NCI-H526 (cell line): ENCODE results near the gene PARD6A.

ENCODE experiments used
- DNase-seq, 2 experiments: peaks; one replicate each; lab custom pipeline; 2025; lab: John Stamatoyannopoulos, UW

The PARD6A gene

DNA sequence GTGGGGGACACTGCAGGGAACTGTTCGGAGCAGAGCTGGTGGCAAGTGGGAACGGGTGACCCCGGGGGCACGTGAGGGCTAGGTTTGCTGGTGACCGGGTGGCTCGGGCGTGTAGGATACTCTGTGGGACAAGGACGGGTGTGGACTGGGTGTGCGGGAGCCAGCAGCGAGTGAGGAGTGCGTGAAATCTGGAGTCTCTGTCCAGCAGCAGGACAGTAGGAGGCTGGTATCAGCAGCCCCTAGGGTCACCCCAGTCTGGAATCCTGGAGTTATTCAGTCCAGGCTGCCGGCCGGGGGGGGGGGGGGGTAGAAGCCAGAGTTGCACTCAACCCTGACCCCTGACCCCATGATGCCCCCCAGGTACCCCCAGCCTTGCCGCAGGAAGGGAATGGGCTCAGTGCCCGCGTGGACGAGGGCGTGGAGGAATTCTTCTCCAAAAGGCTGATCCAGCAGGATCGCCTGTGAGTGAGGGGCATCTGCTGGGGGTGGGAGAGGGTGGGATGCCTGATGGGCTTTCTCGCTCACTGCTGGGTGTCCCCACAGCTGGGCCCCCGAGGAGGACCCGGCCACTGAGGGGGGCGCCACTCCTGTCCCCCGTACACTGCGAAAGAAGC lies 6.9 kb upstream of the PARD6A start:
- DNase-seq: no peak

DNA sequence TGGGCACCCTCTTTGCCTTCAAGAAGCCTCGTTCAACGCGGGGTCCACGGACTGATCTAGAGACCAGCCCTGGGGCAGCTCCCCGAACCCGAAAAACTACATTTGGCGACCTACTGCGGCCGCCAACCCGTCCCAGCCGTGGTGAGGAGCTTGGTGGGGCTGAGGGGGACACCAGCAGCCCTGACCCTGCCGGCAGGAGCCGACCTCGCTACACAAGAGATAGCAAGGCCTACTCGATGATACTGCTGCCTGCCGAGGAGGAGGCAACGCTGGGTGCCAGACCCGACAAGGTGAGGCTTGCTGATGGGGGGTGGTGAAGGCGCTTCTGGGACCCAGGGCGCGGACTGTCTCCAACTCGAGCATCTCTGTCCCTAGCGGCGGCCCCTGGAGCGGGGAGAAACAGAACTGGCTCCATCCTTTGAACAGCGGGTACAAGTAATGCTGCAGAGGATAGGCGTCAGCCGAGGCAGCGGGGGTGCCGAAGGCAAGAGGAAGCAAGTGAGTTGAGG lies 6.3 kb upstream of the PARD6A start:
- no peak for DNase-seq

DNA sequence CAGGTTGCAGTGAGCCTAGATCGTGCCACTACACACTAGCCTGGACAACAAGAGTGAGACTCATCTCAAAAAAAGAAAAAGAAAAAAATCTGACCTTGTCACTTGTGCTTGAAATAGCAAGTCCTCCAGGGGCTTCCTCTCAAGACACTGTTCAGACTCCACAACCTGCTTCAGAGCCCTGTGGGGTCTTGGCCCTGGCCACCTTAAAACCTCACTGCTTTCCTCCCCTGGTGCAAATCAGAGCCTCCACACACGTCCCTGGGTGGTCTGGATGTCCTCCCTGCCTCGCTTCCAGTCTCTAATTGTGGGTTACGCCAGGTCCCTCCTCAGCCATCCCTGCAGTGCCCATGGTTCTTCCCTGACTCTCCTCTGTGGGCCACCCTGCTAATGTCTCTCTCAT lies 5.4 kb upstream of the PARD6A start:
- DNase-seq: no peak

DNA sequence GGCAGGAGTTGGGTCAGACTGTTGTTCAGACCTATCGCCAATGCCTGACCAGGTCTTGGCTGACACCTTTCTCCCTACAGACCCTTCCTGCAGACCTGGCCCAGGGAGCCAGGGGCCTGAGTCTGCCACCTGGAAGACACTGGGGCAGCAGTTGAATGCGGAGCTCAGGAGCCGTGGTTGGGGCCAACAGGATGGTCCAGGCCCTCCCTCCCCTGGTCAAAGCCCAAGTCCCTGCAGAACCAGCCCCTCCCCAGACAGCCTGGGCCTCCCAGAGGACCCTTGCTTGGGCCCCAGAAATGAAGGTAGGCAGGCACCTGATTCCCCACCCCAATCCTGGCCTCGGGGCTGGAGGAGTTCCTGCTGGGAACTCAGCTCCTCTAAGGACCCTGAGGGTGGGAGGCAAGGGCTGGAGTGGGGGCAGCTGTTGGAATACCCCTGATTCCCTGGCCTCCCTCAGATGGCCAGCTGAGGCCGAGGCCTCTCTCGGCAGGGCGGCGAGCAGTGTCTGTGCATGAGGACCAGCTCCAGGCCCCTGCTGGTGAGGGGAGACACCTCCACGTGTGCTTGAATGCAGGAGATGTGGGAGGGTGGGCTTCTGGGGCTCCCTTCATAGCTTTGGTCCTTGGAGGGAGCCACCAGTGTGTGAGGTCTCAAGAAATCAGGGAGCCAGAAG lies 4.3 kb upstream of the PARD6A start:
- no peak for DNase-seq

DNA sequence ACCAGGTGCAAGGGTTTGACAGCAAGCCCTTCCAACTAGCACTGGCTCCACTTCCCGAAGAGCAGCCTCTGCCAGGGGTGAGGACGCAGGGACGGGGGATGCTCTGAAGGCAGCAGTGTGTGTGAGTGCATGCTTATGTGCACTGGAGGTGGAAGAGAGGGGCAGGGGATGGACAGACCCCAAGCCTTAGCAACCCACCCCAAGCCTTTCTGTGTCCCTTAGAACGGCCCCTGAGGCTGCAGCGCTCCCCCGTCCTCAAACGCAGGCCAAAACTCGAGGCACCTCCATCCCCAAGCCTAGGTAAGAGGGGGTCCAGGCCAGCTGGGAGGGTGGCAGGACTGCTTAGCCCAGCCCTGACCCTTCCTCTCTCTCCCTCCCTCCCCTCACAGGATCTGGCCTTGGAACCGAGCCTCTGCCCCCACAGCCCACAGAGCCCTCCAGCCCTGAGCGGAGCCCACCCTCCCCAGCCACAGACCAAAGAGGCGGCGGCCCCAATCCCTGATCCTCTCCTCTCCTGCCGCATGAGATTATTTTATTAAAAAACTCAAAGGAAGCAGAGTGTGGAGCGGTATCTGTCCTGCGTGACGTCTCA lies 3.6 kb upstream of the PARD6A start:
- DNase-seq: no peak

DNA sequence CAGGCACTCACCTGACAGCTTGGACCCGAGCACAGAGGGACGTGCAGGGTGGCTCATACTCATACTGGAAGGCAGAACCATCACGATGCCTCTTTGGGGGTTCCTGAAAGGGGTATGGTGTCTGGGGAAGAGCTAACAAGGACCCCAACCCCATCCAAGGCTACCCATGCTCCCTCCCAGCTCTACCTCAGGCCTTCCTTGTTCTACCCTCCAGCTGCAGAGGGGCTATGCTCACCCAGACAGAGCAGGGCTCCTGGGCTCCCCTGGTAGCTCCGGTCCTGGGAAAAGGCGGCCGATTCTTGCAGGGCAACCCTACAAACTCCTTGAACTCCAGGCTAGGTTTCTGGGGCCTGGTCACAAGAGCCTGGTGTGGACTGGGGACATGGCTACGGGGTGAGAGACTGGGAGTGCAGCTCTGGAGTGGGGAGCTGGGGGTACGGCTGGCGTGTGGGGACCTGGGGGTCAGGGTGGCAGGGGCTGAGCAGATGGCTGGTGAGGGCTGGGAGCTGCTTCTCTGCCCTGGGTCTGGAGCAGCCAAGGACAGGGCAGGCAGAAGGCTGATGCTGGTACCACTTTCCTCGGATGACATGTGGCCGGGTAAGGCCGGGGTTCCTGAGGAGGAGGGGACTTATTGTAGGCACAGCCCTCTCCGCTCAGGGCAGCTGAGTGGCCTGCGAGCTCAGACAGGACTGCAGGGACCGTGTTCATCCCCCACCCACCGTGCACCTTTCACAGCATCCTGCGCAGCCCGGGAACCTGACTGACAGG lies 2.8 kb upstream of the PARD6A start:
- DNase-seq: no peak

DNA sequence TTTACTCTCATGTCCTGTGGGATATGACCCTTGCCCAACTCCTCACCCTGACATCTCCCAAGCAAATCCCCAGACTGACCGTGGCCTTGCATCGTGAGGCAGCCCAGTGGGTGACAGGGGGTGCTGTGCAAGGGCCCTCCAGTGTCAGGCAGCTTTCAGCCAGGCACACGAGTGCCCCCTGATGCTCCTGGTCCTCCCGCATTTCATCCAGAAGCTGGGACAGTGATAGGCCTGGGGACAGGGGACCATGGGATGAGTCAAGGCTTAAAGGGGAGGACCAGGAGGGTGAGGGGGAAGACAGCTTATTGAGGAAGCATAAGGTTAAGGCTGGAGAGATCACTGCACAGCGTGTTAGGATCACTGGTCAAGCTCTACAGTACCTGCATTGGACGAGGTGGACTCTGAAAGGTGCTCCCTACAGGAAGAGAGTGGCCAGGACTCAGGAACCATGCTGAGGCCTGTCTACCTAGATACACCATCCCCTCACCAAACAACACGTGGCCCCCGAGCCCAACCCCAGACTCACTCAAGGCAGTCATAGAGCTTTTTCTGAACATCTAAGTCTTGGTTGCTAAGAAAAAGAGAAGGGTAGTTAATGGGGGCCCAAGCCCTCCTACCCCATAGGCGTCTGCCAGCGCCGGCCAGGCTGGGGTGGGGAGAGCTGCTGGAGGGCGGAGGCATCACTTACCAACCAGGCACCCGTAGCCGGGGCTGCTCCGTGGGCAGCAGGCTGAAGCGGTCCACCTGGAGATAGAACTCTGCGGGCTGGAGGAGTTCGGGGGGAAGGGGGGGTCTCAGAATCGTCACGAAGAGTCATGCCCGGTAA lies 1.7 kb upstream of the PARD6A start:
- DNase-seq: no peak

DNA sequence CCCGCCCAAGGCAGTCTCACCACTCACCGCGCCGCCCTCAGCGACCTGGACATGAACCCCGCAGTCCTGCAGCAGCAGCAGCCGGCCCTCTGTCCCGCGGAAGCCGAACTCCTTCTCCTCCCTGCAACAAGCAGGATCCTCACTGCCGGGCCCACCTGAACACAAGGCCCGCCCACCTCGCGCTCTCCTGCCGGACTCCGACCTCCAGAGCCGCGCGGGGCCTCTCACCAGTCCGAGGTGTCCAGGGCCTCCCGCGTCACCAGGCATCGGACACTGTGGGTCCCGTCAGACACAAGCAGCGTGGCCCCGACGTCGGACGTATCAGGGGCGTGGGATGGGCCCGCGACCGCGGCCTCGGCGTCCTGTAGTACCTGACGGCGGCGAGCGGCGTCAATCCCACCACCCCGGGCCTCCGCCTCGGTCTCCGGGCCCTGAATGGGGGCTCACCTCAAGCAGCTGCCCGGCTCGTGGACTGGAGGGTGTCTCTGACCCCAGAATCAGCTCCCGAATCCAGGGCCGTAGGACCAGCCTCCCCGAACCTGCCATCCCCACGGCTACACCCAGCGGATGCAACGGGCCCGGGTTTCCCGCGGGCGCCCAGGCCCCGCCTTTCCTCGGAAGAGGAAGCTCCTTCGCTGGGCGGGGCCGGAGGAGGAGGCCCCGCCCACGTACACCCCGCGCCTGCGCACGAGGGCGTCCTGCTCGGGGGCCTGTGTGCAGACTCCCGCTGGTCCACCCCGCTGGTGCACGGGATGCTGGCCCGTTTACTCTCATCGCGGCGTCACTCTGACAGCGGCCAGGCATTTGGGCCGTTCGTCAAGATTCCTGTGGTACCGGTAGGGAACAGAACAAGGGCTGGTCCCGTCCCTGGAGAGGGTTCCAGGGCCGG lies 841 bp upstream of the PARD6A start, which contains the start of gene ACD:
Gene ACD (minus strand): TSS at position 586 of the 889 bp plus-strand sequence. CDS start 40 bp downstream, at position 546.
- peak; percentile 63 to 88 for DNase-seq

DNA sequence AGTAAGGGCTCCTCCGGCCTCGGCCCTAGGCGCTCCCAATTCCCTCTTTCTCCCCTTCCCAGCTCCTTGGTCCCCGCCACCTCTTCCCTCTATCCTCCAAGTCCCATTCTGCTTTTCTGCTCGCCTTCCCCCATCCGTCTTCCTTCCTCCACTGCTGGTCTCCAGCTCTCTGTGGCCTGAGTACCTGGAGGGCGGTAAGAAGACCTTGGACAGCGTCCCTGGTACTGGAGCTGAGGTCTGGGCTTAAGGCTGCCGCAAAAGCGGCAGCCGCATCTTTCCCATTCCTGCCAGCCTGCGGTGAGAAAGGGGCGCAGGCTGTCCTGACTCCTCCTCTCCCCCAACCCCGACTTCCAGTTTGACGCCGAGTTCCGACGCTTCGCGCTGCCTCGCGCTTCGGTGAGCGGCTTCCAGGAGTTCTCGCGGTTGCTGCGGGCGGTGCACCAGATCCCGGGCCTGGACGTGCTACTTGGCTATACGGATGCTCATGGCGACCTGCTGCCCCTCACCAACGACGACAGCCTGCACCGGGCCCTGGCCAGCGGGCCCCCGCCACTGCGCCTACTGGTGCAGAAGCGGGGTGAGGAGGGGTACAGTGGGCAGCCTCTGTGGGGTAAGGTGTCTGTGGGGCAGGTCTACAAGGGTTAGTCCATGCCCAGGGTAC lies 471 bp downstream of the PARD6A start:
- DNase-seq: peak; percentile 43 to 63

DNA sequence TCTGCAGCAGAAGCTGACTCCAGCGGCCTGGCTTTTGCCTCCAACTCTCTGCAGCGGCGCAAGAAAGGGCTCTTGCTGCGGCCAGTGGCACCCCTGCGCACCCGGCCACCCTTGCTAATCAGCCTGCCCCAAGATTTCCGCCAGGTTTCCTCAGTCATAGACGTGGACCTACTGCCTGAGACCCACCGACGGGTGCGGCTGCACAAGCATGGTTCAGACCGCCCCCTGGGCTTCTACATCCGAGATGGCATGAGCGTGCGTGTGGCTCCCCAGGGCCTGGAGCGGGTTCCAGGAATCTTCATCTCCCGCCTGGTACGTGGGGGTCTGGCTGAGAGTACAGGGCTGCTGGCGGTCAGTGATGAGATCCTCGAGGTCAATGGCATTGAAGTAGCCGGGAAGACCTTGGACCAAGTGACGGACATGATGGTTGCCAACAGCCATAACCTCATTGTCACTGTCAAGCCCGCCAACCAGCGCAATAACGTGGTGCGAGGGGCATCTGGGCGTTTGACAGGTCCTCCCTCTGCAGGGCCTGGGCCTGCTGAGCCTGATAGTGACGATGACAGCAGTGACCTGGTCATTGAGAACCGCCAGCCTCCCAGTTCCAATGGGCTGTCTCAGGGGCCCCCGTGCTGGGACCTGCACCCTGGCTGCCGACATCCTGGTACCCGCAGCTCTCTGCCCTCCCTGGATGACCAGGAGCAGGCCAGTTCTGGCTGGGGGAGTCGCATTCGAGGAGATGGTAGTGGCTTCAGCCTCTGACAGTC lies 1.3 kb downstream of the PARD6A start:
- DNase-seq: no peak

DNA sequence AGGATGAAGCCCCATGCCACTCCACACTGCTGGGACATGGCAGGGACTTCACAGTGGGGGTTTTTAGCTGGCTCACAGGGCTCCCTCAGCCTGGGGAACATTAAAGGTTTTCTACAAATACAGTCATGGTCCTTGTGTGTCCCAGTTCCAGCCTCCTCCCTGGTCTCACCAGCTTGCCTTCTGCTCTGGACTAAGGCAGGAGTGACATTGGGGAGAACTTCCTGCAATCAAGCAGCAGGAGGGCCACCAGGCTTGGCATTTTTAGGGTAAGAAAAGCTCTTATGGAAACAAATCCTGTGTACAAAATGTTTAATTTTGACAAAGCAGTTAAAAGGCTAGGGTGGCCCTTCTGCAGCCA lies 1.9 kb downstream of the PARD6A start:
- no peak for DNase-seq

DNA sequence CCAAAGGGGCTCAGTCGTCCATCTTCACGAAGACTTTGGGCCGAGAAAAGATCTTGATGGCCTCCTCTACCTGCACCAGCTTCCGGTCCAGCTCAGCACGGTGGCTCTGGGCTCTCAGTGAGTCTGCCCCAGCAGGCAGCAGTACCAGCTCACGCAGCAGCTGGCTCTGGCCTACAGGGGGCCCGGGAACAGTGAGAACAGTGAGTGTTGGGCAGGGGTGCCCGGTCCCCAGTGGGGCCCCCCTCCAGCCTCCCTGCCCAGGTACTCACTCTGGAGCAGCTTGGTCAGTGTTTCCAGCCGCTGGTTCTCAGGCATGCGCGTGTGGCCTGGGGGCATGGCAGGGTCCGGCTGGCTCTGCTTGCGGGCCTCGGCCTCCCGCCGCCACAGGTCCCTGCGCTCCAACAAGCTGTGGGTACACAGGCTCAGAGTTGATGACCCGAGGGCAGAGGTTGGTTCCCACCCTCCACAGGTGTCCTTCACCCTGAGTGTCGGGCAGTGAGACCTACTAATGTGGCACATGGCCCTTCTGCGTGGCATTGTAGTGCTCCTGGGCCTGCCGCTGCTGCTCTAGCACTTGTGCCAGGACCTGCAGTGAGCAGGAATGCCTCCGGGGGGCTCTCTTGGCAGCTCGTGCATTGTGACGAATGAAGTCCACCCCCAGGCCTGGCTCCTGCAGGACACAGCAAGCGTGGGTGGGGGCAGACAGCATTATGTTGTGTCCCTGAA lies 2.6 kb downstream of the PARD6A start:
- DNase-seq: peak in 1 of 2 experiments; percentile 32

DNA sequence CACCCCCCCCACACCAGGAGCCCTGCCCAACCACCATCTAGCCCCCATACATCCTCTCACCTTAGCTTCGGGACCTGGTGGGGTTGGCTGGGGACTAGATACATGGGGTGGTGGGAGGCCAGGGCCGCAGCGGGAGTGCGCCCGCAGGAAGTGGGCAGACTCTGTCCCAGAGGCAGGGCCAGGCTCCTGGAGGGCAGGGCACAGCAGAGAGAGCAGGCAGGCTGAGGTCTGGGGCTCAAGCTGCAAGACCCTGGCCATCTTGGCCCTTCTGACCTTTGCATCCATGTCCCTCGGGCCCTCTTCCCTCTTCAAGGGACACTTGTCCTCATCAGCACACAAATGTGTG lies 3.1 kb downstream of the PARD6A start:
- no peak for DNase-seq

DNA sequence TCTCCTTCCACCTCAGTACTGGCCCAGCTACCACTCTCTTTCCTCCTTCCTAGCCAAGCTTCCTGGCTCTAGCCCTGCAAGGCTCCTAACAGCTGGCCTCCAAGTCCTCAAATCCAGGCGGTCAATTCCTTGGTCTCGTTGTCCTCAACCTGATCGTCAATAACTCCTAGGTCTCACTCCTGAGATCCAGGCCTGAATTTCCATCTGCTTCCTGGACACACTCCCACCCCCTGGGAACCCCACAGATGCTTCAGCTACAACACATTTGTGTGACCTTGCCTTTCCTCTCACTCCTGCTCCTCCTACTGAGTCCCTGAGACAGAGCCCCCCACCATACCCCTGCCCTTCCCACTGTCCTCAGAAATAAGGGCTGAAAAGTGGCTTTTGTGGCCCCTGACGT lies 3.5 kb downstream of the PARD6A start:
- no peak for DNase-seq

DNA sequence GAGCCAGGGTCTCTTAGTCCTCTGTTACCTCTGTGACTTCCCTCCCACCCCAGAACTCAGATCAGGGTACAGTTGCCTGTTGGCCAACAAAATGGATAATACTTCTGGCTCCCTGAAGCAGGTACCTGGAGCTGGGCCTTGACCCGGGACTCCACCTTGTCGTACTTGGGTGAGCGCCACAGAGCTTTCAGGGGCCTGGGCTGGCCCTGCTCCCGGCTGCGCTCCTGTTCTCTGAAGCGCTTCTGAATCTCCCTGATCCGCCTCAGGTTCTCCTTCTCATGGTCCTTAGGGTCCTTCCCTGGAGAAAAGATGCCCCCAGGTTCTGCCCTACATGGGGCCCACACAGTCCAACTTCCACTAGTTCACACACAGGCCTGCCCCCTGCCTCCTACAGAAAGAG lies 4.1 kb downstream of the PARD6A start:
- no peak for DNase-seq

DNA sequence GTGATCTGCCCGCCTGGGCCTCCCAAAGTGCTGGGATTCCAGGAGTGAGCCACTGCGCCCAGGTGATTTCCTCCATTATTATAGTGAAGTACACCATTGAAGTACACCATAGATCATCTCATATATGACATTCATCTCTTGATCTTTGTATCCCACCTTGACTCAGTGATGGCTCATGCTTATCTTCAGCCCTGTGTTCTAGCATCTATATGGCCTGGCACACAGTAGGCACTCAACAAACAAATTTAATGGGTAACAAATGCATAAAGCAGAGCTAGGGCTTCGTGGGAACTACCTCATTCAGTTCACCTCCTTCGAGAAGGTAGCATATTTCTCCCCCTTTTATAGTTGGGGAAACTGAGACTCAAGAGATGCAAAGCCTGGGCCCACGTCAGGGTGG lies 4.8 kb downstream of the PARD6A start:
- DNase-seq: no peak

DNA sequence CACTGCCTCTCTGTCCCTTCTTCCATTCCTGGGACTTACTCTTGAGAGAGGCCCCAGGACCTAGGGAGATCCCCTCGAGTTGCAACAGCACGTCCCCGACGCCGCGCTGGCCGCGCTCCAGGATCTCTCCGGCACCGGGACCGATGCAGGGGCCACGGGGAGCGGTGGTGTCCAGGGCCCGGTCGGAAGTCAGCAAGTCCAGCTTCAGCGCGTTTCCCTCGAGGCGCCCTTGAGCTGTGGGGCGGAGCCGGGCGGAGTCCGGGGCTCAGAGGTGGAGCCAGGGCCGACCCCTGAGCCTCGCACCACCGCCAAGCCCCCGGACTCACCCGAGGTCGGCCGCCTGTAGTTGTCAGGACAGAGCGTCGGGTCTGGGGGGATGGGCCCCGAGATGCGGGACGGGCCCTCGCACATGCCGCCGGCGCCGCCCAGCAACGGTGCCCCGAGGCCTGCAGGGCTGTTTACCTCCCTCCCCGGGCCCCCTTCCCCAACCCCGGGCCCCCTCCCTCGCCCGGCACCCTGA lies 5.3 kb downstream of the PARD6A start:
- DNase-seq: peak in 1 of 2 experiments; percentile 44
